ENCODE measurements around the gene HPSE. TPM values are rescaled to one million over a fixed set of nuclear protein-coding genes. Genes with fewer than 3 reads are reported as not detected.
A peak's percentile ranks its signal among the peaks of the same experiment; 100 is the strongest.

Gene HPSE
- total RNA-seq (2014; rRNA removed; shearing (Covaris generic)): 0.28 and 1.4 TPM in 2 replicates

- peak; percentile 62 for DNase-seq (ENCODE audit: low spot score)
Measured at GRCh38 chr4:83334425-83335241, at the start of gene HPSE. Gene HPSE (minus strand): TSS chr4:83334848. CDS start chr4:83334782, 66 bp downstream.

GRCh38 chr4:83382850-83383249 is 48.2 kb upstream of the HPSE start:
- no peak for DNase-seq (ENCODE audit: low spot score)

GRCh38 chr4:83381173-83381572 is 46.5 kb upstream of the HPSE start:
- DNase-seq (ENCODE audit: low spot score): peak; percentile 44

GRCh38 chr4:83378419-83378818 is 43.8 kb upstream of the HPSE start:
- DNase-seq (ENCODE audit: low spot score): no peak

GRCh38 chr4:83372931-83373330 is 38.3 kb upstream of the HPSE start:
- no peak for DNase-seq (ENCODE audit: low spot score)

- DNase-seq (ENCODE audit: low spot score): no peak
Measured at GRCh38 chr4:83371936-83372335, 37.3 kb upstream of the HPSE start.

- no peak for DNase-seq (ENCODE audit: low spot score)
Measured at GRCh38 chr4:83371235-83371634, 36.6 kb upstream of the HPSE start.

- DNase-seq (ENCODE audit: low spot score): no peak
Measured at GRCh38 chr4:83370640-83370906, 35.9 kb upstream of the HPSE start.

GRCh38 chr4:83369831-83370639 is 35.4 kb upstream of the HPSE start:
- peak; percentile 18 for DNase-seq (ENCODE audit: low spot score)

- no peak for DNase-seq (ENCODE audit: low spot score)
Measured at GRCh38 chr4:83364312-83364711, 29.7 kb upstream of the HPSE start.

- DNase-seq (ENCODE audit: low spot score): peak; percentile 54
Measured at GRCh38 chr4:83362492-83363329, 28.1 kb upstream of the HPSE start.

GRCh38 chr4:83361416-83362103 is 26.9 kb upstream of the HPSE start:
- DNase-seq (ENCODE audit: low spot score): no peak

- no peak for DNase-seq (ENCODE audit: low spot score)
Measured at GRCh38 chr4:83360018-83360417, 25.4 kb upstream of the HPSE start.

GRCh38 chr4:83358410-83358809 is 23.8 kb upstream of the HPSE start:
- no peak for DNase-seq (ENCODE audit: low spot score)

GRCh38 chr4:83356899-83357661 is 22.4 kb upstream of the HPSE start:
- no peak for DNase-seq (ENCODE audit: low spot score)

GRCh38 chr4:83353516-83353915 is 18.9 kb upstream of the HPSE start:
- no peak for DNase-seq (ENCODE audit: low spot score)

GRCh38 chr4:83348074-83348473 is 13.4 kb upstream of the HPSE start:
- no peak for DNase-seq (ENCODE audit: low spot score)

- DNase-seq (ENCODE audit: low spot score): no peak
Measured at GRCh38 chr4:83342476-83342875, 7.8 kb upstream of the HPSE start.

GRCh38 chr4:83340692-83341343 is 6.2 kb upstream of the HPSE start:
- no peak for DNase-seq (ENCODE audit: low spot score)

- DNase-seq (ENCODE audit: low spot score): no peak
Measured at GRCh38 chr4:83339573-83339972, 4.9 kb upstream of the HPSE start.
